Osteocyte (in vitro differentiated cells): ENCODE measurements around the gene OR13C2. TPM values are rescaled to one million over a fixed set of nuclear protein-coding genes. Genes with fewer than 3 reads are reported as not detected.
"Not testable (repeated sequence)": the region's sequence is repeated elsewhere in the genome, so short reads cannot be mapped to it uniquely, and the experiment has no call there.

Experiments used
- DNase-seq: peaks from one replicate; pipeline ENCODE4 v3.0.0; 2021; ENCODE audit warnings: mixed read lengths; ENCODE audit not compliant: unreplicated experiment; ENCODE audit errors: extremely low spot score
- H3K27ac Mint-ChIP-seq: one replicate; pipeline ENCODE4 v1.8.0; 2021; ENCODE audit warnings: mild to moderate bottlenecking, mixed read lengths; ENCODE audit not compliant: unreplicated experiment
- H3K27me3 Mint-ChIP-seq: one replicate; pipeline ENCODE4 v1.8.0; 2021; ENCODE audit warnings: mixed read lengths; ENCODE audit not compliant: unreplicated experiment
- H3K36me3 Mint-ChIP-seq: one replicate; pipeline ENCODE4 v1.8.0; 2021; ENCODE audit warnings: mixed read lengths; ENCODE audit not compliant: unreplicated experiment
- H3K4me1 Mint-ChIP-seq: one replicate; pipeline ENCODE4 v1.8.0; 2021; ENCODE audit warnings: mixed read lengths; ENCODE audit not compliant: unreplicated experiment
- H3K4me3 Mint-ChIP-seq: one replicate; pipeline ENCODE4 v1.8.0; 2021; ENCODE audit warnings: mild to moderate bottlenecking, moderate library complexity, mixed read lengths; ENCODE audit not compliant: unreplicated experiment
- H3K9me3 Mint-ChIP-seq: one replicate; pipeline ENCODE4 v1.8.0; 2021; ENCODE audit warnings: mixed read lengths; ENCODE audit not compliant: unreplicated experiment
- CTCF ChIP-seq: fragments of 200-600 bp; sonication (generic); IDR thresholded peaks from 2 replicates; pipeline ENCODE4 v1.5.0; 2021; ENCODE audit warnings: antibody characterized with exemption, mild to moderate bottlenecking, moderate library complexity
- long read RNA-seq: library from polyadenylated mRNA; unstranded; transcript quantifications from one replicate; pipeline ENCODE4 v2.0.0, GENCODE V29; 2021
- total RNA-seq: library from RNA; stranded (reverse); gene quantifications from 2 replicates; pipeline ENCODE4 v1.2.1, GENCODE V29; 2021

OR13C2 gene
- total RNA-seq = not detected in 2 replicates
- long read RNA-seq = 0 reads

- not testable (repeated sequence) for H3K4me1 Mint-ChIP-seq, DNase-seq, H3K27ac Mint-ChIP-seq, H3K9me3 Mint-ChIP-seq, H3K36me3 Mint-ChIP-seq, H3K4me3 Mint-ChIP-seq
- peaks cover 13% of the 10 kb centered on the region for H3K27me3 Mint-ChIP-seq
These were observed at the start of gene OR13C2 for GRCh38 chr9:104605527-104605926. OR13C2 (minus strand) TSS chr9:104605627; CDS start chr9:104605627, 0 bp downstream.

- no peak for DNase-seq
- H3K9me3 Mint-ChIP-seq = peaks cover 19% of the 10 kb centered on the region
- H3K27ac Mint-ChIP-seq = no peak overlapping the region
- H3K27me3 Mint-ChIP-seq = peaks cover 1% of the 10 kb centered on the region
- no peak overlapping the region for H3K4me3 Mint-ChIP-seq
- no peaks in the 10 kb centered on the region for H3K36me3 Mint-ChIP-seq
- TF ChIP-seq CTCF = no peak
- no peaks in the 10 kb centered on the region for H3K4me1 Mint-ChIP-seq
These were observed 30.0 kb upstream of the OR13C2 start for GRCh38 chr9:104635456-104635855.

- no peaks in the 10 kb centered on the region for H3K36me3 Mint-ChIP-seq
- DNase-seq = no peak
- no peaks in the 10 kb centered on the region for H3K4me1 Mint-ChIP-seq
- H3K27ac Mint-ChIP-seq = no peak overlapping the region
- H3K27me3 Mint-ChIP-seq = peaks cover 1% of the 10 kb centered on the region
- H3K9me3 Mint-ChIP-seq = peaks cover 10% of the 10 kb centered on the region
- no peak for TF ChIP-seq CTCF
- H3K4me3 Mint-ChIP-seq = no peak overlapping the region
These were observed 28.6 kb upstream of the OR13C2 start for GRCh38 chr9:104633976-104634520.

GRCh38 chr9:104625964-104626363 is 20.5 kb upstream of the OR13C2 start:
- H3K9me3 Mint-ChIP-seq, H3K36me3 Mint-ChIP-seq, H3K27ac Mint-ChIP-seq, H3K4me3 Mint-ChIP-seq, H3K4me1 Mint-ChIP-seq, H3K27me3 Mint-ChIP-seq, DNase-seq: not testable (repeated sequence)

- Mint-ChIP-seq H3K36me3 (no peaks in the 10 kb centered on the region), H3K9me3 (no peaks in the 10 kb centered on the region), H3K27me3 (peaks cover 8% of the 10 kb centered on the region), H3K27ac (no peak within 1 kb of the TSS), H3K4me1 (no peaks in the 10 kb centered on the region), H3K4me3 (no peak within 1 kb of the TSS)
- no peak for DNase-seq
- no peak for TF ChIP-seq CTCF
These were observed 12.7 kb upstream of the OR13C2 start, which contains the start of gene OR13C9 for GRCh38 chr9:104618104-104618503. OR13C9 (minus strand) TSS chr9:104618204; CDS start chr9:104618204, 0 bp downstream.

GRCh38 chr9:104617418-104617817 is 12.0 kb upstream of the OR13C2 start:
- Mint-ChIP-seq H3K4me3 (no peak overlapping the region), H3K9me3 (no peaks in the 10 kb centered on the region), H3K36me3 (no peaks in the 10 kb centered on the region), H3K4me1 (no peaks in the 10 kb centered on the region), H3K27ac (no peak overlapping the region), H3K27me3 (peaks cover 12% of the 10 kb centered on the region)
- no peak for DNase-seq
- TF ChIP-seq CTCF = no peak
